NCI-H446 (cell line): ENCODE measurements around the gene CMPK1.

Experiments
- DNase-seq, 2 experiments: peaks; one replicate each; lab custom pipeline; 2025; lab: John Stamatoyannopoulos, UW

The CMPK1 gene

DNA sequence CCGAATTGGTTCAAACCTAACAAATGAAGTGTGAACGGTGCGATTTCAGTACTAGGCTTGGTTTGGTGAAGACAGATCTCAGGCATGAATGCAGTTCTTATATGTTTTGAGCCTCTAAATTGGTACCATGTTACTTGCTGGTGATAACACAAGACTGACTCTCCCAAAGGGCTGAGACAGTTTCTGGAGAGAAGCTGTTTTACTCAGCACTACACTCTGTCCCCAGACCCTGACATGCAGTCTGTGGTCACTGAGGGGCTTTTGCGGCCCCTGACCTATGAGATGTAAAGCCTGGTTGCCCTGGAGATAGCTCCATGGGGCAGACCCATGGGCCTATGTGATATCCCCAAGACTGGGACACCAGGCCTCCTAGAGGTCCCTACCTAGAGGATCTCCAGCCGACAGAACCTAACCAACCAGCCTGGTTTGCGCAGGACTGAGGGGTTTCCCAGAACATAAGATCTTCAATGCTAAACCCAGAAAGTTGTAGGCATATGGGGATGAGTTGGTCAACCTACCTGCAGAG is 63.1 kb downstream of the CMPK1 start:
- no peak for DNase-seq

DNA sequence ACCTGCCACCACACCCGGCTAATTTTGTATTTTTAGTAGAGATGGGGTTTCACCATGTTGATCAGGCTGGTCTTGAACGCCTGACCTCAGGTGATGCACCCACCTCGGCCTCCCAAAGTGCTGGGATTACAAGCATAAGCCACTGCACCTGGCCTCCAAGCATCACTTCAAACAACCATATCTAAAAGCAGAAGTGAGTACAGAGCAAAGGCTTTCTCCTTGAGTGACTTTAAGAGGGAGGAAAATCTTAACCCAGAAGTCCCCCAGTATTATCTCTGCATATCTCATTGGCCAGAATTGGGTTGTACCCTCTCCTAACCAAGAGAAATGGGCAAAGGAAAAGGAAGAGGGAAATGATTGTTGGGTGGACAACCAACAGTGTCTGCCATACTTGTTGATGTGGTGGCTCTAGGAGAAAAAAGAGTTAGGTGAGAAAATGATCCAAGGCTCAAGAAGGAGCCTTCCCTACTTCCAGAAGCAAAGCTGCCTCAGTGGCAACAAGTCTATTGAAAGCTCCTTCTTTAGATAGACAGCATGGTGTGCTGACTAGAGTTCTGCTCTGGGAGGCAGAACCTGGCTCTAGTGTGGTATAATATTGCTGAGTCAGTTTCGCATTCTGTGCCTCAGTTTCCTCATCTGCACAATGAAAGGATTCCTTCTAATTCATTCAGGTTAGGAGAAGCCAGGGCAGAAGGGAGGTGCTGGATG is 65.7 kb downstream of the CMPK1 start:
- no peak for DNase-seq

DNA sequence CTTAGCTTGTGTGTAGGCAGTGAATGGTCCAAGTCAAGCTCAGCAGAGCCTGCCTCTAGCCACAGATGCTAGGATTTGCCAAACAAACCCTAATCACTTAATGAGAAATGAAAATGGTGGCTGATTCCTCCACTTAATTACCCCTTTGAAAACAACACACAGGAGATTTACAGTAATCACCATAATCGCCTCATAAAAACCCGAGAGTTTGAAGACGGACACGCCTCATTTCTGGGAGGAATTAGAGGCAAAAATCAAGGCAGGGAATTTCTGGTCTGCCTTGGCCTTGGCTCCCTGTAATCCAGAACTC is 66.2 kb downstream of the CMPK1 start:
- no peak for DNase-seq

DNA sequence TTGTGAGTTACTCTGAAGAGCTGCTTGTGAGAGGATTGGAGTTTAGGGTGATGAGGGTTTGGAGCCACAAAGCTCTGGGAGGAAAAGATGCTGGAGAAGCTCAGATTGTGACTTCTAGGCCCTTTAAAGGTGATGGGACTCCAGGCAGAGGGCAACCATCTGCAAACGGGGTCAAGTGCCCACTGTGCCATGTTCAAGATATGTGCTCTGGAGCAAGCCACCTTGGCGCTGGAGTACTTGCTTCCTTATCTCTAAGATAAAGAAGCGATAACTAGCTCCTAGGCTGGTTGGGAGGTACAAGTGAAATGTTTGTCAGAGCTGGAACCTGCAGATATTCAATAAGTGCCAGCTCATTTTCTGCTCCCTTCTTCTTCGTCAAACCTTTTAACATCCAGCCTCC is 68.2 kb downstream of the CMPK1 start:
- DNase-seq, result no peak

DNA sequence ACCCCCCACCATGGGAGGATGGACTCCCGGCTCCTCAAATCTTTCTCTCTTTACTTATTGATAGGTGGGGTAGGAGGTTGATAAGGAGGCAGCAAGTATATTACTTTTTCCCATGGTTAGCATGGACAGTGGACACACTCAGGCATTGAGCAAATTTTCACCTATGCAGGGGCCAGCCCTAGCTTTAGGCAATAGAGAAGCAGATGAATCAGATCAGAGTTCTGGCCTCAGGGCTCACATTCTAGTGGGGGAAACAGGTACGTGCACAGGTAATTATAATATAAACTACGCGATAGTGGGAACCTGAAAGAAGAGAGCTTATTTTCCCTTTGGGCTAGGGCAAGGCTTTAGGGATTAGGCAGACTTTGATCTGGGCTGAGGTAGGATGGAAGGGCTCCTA is 69.0 kb downstream of the CMPK1 start:
- no peak for DNase-seq

DNA sequence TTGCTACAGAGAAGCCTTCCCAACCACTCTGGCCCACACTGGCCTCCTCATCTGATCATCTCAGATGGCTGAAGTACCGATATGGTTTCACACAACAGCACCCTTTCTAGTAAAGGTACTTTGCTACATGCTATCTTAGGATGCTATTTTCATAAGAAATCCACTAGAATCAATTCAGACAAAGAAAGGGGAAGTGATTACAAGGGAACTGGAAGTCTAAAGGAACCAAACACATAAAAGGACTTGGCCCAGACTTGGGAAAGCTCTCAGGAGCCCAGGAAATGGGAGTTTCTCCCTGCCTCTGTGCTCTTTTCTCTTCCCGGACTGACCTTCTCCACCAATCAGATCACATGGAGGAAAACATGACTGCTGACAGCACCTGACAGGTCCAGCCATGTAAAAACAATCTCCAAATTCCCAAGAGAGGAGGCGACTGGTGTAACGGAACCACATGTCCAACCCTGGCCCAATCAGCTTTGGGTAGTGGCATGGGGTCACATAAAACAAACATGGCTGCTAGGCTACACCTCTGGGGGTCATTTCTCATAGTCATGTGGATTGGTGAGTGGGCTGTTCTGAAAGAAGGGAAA is 69.8 kb downstream of the CMPK1 start:
- no peak for DNase-seq

DNA sequence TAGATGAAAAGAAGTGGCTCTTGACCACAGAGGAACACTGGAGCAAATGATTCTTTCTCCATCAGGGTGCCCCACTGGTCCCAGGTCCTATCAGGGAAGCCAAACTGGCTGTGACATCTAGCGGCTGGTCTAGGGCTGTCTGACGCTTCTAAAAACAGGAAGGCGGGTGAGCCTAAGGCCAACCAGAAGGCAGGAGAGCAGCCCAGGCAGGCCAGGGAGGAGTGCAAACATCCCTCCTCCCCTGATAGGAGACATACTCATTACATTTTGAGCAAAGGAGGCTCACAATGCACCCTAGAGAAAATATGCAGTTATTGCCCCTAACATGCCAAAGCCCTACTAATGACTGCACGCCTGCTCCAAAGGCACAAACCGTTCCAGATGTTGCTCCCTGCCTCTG is 72.1 kb downstream of the CMPK1 start:
- DNase-seq, result no peak

DNA sequence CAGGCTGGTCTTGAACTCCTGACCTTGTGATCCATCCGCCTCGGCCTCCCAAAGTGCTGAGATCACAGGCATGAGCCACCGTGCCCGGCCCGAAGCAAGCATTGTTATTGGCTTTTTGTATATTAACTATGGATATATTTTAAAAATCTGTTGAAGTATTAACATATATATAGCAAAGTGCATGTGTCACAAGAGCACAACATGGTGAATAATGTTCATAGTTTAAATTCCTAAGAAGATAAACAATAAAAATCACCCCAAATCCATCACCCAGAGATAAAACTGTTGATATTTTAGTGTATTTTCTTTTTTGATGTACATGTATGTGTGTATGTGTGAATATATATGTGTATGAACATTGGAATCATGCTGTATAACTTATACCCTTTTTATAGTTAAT is 73.4 kb downstream of the CMPK1 start:
- DNase-seq, result no peak

DNA sequence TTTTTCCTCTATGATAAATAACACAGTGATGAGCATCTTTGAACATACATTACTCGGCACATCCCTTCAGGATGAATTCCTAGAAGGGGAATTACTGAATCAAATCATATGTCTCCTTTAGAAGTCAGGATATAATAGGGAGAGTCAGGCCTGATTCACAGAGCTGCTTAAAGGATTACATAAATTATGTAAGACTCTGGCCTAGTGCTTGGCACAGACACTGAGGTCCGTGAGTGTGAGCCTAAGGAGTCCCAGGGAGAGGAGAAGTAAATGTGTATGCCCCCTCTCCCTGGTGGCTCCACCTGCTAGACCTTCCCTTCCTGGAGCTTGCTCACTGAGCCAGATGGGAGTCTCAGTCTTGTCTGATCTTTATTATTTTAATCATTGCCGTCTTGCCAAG is 73.9 kb downstream of the CMPK1 start:
- DNase-seq, result no peak

DNA sequence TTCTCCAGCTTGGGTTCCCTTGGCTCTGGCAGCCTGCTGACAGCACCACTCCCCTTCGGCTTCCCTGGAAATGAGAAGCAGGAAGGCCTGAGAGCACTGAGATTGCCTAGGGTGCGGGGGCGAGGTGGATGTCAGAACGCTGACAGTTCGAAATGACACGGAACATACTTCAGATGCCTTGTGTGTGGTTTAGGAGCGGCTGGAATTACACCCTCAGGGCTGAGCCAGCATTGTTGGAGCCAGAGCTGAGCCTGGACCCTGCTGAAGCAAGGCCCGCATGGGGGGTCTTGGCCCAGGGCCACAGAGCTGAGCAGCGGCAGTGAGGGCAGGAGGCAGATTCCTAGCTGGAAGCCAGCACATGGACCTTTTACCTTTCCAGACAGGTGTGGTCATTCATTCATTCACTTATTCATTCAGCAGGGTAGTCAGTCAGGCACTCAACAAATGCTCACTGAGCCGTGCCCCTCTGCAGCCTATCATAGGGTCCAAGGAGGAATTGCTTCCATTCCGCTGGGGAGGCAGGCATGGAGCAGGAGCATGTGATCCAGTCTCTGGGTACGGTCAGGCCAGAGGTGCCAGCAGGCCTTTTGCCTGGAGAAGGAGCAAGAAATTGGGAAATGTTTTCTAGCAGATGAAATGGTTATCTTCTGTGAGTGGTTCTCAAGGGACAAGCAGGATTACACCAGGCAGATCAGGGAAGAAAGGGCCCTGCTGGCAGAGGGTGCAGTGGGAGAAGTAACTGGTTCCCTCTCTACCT is 75.9 kb downstream of the CMPK1 start:
- DNase-seq, result no peak

DNA sequence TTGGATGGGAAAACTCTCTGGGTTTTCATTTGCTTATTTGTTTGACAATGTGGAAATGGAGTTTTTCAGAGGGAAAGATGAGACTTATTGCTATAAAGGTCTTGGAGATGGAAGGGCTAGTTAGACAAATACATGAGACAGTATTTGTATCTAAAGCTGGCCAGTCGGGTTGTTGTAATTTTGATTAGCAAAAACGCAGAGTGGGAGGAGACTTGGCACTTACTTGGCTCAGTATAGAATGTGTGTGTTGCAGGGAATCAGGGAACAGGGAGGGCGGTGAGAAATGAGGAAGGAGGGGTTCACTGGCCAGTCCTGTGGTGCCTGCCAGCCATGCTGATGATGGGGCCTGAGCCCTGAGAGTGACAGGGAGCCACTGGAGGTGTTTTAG is 76.5 kb downstream of the CMPK1 start:
- DNase-seq, result no peak

DNA sequence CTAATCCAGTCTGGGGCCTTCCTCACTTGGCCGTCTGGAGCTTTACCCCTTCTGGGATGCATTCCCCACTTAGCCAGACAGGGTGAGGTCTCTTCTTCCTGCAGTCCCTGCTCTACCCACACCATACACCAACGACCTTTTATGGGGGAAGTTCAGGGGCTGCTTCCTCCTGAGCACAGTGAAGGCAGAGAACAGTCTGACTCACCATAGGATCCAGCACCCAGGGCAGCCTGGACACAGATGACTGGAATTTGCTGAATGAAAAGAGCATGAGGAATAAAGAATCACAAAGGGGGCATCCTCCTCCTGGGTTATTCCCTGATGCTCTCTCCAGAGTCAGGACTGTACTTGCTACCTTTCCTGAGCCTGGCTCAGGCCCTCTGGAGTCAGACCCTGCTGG is 77.8 kb downstream of the CMPK1 start:
- no peak for DNase-seq

DNA sequence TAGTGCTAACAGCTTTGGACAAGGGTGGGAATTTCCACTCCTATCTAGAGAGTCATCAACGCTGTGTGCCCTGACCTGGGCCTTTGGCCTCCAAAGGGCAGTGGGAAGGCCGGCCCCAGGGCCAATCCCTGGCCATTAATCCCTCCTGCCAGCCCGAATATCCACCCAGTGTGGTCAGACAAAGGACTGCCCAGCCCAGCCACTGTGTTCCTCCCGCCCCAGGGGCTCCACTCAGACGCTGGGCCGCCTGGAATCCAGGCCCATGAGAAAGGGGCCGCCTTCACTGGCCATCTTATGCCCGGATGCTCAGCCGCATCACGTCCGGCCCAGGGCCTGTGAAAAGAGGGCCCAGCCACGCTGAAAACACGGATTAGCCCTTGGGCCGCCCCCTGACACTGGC is 78.8 kb downstream of the CMPK1 start:
- DNase-seq, result no peak

DNA sequence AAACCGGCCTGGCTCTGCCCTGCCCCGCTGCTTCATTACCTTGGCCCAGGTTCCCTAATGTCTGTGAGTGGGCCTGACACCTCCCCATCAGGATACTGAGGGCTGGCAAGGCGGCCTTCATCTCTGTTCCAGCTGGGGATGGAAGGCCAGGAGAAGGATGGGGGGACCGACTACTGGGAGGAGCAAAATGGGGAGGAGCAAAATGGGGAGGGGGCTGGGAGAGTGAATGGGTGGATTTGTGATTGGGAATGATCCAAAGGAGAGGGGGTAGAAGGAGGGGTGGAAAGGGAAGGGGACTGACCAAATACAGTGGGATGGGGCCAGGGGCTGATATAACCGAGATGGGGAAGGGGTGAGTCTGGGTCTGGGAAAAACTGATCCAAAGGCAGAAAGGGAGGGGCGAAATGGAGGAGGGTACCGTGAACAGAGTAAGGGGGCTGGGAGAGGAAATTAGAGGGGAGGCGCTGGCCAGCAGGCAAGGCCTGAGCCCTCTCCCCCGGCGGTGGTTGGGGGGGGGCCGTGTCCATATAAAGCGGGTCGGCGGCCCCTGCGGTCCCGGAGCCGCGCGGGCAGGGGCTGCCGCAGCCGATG is 82.2 kb downstream of the CMPK1 start, which contains the start of gene FOXE3:
Gene FOXE3 (plus strand): TSS at position 558 of the 591 bp plus-strand sequence. CDS start 31 bp downstream, at position 589.
- no peak for DNase-seq

DNA sequence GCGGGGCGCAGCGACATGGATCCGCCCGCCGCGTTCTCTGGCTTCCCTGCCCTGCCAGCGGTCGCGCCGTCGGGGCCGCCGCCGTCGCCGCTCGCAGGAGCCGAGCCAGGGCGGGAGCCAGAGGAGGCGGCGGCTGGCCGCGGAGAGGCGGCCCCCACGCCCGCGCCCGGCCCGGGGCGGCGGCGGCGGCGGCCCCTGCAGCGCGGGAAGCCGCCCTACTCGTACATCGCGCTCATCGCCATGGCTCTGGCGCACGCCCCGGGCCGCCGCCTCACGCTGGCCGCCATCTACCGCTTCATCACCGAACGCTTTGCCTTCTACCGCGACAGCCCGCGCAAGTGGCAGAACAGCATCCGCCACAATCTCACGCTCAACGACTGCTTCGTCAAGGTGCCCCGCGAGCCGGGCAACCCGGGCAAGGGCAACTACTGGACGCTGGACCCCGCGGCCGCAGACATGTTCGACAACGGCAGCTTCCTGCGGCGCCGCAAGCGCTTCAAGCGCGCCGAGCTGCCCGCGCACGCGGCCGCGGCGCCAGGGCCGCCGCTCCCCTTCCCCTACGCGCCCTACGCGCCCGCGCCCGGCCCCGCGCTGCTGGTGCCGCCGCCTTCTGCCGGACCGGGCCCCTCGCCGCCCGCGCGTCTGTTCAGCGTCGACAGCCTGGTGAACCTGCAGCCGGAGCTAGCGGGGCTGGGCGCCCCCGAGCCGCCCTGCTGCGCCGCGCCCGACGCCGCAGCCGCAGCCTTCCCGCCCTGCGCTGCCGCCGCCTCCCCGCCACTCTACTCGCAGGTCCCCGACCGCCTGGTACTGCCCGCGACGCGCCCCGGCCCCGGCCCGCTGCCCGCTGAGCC is 83.0 kb downstream of the CMPK1 start:
- DNase-seq, result no peak

DNA sequence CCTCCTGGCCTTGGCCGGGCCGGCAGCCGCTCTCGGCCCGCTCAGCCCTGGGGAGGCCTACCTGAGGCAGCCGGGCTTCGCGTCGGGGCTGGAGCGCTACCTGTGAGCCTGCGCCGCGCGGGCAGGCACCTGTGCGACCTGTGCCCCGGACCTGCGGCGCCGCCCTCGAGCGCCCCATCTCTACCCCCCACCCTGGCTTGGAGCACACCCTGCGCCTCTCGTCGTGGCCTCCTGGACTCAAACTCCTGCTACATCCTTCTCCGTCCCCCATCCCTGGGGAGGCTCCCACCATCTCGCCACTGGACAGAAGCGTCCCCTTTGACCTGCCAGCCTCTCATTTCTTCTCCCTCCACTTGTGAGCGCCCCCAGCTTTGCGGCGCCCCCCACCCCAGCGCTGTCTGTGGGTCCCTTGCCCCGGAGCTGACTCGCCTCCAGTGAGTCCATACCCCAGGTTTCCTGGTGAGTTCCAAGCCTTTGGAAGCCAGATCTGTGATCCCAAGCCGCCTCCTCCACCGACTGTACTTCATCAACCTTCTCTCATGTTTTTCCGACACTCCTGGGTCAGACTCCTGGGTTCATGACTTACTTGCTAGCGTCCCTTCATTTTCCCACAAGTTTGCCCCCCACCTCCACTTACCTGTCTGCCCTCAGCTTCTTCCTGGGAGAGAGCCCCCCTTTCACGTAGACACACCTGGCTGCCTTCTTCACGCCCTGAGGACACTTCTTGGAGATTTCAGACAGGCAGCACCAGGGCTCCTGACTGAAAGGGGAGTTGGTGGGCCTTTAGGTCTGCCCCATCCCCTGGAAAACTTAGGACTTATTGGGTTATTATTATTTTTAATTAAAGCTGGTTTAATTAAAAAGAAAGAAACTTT is 83.8 kb downstream of the CMPK1 start:
- no peak for DNase-seq

DNA sequence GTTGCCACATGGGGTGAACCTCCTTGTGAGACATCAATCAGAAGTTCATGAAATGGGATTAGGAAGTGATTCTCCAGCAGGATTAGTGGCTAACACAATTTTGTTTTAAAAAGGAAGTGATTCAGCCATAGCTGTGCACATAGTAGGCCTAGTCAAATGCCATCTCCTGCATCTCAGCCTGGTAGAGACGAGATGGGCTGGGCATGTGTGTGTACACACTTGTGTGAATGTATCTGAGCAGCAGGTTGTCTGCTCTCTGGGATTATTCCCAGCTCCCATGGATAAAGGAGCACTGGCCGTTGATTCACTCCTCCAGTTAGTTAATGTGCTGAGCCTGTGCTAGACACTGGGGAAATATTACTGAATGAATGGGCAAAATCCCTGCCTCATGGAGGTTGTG is 84.5 kb downstream of the CMPK1 start:
- DNase-seq, result no peak

DNA sequence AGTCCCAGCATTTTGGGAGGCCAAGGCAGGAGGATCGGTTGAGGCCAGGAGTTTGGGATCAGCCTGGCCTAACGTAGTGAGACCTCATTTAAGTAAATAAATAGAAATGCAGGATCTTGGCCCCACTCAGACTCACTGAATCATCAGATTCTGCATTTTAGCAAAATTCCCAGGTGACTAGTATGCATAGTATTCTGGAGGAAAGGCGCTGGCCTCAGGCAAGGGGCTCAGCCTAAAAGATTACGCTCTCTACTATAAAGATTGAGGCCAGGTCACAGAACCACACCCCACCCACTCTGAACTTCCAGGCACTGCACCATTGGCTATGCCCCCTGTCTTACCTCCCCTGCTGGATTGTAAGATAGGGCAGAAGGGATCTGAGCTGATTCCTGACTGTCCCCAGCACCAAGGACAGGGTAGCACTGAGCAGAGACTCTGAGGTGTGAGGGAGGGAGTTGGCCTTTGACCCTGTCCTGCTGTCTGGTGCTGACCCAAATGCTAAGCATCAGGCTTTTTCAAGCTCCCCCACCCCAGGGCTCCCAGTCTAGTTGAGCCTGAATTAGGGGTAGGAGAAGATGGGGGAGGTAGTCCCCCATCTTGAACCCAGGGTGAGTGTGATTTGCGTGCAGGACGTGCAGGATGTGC is 85.2 kb downstream of the CMPK1 start:
- DNase-seq, result no peak

DNA sequence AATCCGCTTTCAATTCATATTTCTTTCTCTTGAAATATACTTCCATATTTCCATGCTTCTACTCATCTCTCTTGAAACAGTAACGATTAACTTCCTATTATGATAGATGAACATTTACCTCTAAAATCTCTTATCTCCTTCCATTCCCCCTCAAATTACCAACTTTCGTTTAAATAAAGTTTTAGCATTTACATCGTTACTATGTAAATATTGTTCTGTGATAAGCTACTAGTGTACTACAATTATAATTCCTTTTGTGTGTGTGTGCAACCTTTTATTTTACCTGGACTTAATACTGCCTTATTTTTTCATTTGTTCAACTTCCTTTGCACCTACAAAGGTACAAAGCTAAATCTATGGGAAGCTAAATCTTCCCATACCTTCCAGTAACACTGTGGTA is 87.0 kb downstream of the CMPK1 start:
- DNase-seq, result no peak

DNA sequence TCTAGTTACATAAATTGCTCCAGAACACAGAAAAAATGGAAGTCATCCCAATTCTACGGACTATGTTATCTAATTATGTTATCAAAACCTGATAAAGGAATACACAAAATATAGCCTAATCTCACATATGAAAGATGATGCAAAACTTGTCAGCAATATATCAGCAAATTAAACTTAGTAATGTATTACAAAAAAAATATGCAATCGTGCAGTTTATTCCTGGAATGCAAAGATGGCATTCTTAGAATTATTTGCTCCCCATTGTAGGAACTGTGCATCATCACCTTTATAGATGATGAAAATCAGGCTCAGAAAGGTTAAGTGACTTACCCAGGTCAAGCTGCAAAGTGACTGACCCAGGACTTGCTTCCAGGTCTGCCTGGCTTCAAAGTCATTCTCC is 90.3 kb downstream of the CMPK1 start:
- no peak for DNase-seq
